Caki2 (cell line): ENCODE data around the gene MSMO1. TPM values are rescaled to one million over a fixed set of nuclear protein-coding genes. Genes with fewer than 3 reads are reported as not detected.
"Not testable (repeated sequence)": the region's sequence is repeated elsewhere in the genome, so short reads cannot be mapped to it uniquely, and the experiment has no call there.

ENCODE experiments used
- DNase-seq: peaks from one replicate; pipeline ENCODE4 v3.0.0-alpha.2; 2015; ENCODE audit warnings: low read depth
- in situ Hi-C: cut with HindIII; loops from 2 replicates; pipeline ENCODE4 v1.10.0; 2016; ENCODE audit warnings: low sequenced_read_pairs, low pct_unique_long_range_greater_than_20kb, mixed read lengths
- total RNA-seq: library from RNA; depleted of rRNA; stranded (reverse); fragments of >200 nt; shearing (Covaris generic); gene quantifications from 2 replicates; pipeline ENCODE4 v1.2.3, GENCODE V29; 2014; ENCODE audit warnings: low replicate concordance; rRNA removed

Gene MSMO1
- total RNA-seq = 141 and 152 TPM in 2 replicates

DNA sequence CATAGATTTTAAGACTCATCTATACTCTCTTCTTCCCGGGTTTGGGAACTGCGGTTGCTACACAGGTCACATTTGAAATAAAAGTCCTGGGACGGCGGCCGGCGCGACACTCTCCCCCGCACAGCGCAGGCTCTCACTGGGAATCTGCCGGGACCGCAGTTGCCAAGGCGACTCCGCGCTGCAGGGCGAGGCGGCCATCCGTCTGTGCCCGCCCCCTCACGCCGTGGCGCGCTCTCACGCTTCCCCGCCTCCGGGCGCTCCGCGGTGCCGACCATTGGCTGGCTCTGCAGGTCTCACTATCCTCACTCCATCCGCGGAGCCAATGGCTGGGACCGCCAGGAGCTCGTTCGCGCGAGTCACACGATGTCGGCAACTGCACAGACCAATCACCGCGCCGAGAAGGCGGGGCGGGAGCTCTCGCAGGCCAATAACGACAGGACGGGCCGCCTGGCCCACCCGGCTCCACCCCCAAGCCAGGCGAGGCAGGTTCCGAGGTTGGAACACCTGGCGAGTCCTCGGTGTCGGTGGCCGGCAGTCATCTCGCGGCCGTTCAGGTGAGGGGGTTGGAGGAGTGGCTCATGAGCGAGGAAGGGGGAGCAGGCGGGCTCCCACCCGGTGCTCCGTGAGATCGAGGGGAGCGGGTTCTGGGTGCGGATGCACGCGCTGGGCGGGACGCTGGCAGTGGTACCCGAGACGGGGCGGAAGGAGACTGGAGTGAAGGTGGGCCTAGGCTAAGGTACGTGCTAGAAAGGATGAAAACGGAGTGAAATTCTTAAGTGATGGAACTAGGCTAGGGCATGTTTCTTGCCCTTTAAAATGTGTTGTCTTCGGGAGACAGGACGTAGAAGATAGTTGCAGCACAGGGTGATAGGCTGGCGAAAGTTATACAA is at the start of gene MSMO1:
Gene MSMO1 (plus strand): TSS at position 459 of the 890 bp plus-strand sequence. CDS start 5,702 bp downstream, outside the sequence.
- peak; percentile 98 for DNase-seq
- in situ Hi-C loops = no loop called here

DNA sequence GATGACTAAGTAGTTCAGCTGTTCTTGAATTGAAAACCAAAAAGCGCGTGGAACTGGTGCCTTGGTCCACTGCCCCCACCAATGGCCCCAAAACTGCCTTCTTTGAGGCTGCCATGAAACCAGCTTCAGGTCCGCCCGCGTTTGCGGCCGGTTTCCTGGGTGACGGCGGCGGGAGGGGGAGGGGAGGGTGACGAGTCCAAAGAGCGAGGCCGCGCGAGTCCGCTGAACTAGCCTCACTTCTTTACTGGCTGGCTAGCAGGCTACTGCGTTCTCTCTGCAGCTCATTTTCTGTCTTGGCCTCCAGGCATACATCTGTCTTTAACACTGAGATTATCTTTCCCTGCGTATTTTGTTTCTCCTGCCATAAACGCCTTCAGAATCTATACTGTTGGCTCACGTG is 47.9 kb upstream of the MSMO1 start:
- DNase-seq = not testable (repeated sequence)

DNA sequence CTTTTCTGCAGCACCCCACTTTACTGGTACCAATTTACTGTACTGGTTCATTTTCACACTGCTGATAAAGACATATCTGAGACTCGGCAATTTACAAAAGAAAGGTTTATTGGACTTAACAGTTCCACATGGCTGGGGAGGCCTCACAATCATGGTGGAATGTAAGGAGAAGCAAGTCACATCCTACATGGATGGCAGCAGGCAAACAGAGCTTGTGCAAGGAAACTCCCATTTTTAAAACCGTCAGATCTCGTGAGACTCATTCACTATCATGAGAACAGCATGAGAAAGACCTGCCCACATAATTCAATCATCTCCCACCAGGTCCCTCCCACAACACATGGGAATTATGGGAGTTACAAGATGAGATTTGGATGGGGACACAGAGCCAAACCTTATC is 42.8 kb upstream of the MSMO1 start:
- not testable (repeated sequence) for DNase-seq

More for the DNA sequence above, 47.9 kb upstream of the MSMO1 start:
- in situ Hi-C loops = not testable (repeated sequence)

DNA sequence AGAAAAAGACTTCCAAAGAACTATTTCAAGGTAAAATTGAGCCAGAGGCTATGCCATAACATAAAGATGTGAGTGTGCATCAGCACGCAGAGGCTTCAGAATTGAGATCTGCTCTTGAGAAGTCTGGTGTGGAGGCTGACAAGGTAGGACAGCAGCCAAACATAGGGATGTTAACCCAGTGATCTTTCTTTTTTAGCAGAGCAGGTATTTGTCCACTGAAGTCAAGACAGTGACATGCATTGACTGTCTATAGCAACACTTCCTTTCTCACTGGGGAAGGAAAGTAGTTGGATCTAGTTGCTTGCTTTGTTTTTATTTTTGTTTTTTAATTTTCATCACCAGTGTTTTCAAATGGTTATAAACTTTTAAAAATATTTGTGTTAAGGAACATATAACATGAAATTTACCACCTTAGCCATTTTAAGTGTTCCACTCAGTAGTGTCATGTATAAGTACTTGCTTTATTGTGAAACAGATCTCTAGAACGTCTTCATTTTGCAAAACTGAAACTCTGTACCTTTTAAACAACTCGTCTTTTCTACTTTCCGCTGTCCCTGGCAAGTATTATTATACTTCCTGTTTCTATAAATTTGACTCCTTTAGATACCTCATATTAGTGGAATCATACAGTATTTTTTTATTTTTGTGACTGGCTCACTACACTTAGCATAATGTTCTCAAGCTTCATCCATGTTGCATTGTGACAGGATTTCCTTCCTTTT is 40.7 kb upstream of the MSMO1 start:
- not testable (repeated sequence) for DNase-seq

More for the DNA sequence above, 42.8 kb upstream of the MSMO1 start:
- in situ Hi-C loops = not testable (repeated sequence)

GRCh38 chr4:165288226-165288625 is 39.2 kb upstream of the MSMO1 start:
- in situ Hi-C loops = no loop called here
- DNase-seq = no peak

More for the DNA sequence above, 40.7 kb upstream of the MSMO1 start:
- in situ Hi-C loops = not testable (repeated sequence)

DNA sequence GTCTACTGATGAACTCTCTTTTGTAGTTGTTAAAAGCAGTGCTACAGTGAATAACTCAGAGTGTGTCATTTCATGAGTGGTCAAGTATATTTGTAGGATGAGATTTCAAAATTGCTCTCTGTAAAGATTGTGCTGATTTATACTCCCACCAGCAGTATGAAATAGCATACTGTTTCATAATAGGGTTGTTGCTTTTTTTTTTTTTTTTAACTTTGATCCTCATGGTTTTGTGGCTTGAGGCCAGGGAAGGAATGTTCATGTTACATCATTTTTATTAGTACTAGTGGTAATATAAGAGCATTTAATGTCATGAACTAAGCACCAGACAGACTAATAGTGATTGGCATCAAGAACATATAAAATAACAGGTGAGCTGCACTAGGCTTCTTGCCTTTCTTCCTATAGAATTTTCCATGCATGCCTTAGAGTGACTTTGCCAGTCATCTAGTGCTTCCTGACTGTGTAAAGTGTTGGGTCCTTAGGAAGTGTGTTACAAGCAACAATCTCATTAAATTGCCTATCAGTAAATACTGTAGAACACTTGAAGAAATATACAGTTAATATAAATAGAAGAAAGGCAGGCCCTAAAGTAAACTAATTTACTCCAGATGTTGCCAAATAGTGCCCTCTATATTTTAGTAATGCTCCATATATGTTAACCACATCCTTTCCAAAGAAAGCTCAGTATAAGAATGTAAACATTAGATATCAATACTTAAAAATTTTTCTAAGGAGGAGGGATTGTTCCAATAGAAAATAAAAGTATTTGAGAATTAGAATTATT is 38.6 kb upstream of the MSMO1 start:
- in situ Hi-C loops = no loop called here
- DNase-seq = peak; percentile 2

- DNase-seq = no peak
- in situ Hi-C loops = no loop called here
These were observed 38.1 kb upstream of the MSMO1 start for GRCh38 chr4:165289423-165289785.

DNA sequence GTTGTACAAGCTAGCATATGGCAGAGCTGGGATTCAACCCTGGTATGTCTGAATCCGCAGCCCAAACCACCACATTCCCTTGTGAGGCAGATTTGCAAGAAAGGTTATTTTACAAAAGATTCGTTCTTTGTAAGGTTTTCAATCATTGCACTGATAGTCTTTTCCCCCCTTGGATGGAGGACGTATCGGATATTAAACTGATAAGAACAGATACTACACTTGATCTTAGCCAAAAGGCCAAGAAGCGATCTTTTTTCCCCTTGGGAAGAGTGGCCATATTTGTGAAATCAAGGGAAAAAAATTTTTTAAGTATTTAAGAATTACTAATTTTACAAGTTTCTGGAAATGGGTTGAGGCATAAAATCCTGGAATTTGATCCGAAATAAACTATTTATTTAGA is 34.4 kb upstream of the MSMO1 start:
- no peak for DNase-seq
- in situ Hi-C loops = no loop called here

DNA sequence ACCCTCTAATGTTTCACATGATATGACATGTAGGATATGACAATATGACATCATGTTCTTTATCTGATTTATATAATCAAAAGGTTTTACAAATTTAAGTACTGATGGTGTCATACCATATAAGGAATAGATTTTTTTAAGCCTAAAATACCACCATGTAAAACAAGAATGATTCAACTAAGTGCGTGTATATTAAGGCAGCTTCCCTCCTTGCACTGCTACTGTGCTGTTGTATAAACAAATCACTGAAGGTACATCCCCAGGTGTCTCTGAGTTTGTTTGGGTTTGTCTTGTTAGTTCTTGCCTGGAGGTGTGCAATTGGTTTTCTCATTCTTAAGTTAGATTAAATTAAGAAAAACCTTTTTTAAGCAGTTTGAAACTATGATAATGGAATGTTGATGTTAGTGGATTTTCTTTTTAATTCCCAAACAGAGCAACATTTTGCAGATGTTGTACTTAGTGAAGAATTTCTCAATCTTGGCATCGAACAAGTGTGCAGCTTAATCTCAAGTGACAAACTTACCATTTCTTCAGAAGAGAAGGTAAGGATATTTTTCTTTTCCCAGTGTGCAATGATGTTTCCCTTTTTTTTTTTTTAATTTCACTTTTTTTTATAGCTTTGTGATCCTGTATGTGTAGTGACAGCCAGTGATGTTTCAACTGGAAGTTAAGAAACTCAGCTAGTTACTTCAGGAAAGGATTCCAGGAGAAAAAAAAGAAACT is 33.4 kb upstream of the MSMO1 start:
- in situ Hi-C loops = no loop called here
- no peak for DNase-seq

- in situ Hi-C loops = no loop called here
- no peak for DNase-seq
These were observed 32.6 kb upstream of the MSMO1 start for GRCh38 chr4:165294907-165295306.

GRCh38 chr4:165297626-165298025 is 29.8 kb upstream of the MSMO1 start:
- DNase-seq = no peak
- in situ Hi-C loops = no loop called here

DNA sequence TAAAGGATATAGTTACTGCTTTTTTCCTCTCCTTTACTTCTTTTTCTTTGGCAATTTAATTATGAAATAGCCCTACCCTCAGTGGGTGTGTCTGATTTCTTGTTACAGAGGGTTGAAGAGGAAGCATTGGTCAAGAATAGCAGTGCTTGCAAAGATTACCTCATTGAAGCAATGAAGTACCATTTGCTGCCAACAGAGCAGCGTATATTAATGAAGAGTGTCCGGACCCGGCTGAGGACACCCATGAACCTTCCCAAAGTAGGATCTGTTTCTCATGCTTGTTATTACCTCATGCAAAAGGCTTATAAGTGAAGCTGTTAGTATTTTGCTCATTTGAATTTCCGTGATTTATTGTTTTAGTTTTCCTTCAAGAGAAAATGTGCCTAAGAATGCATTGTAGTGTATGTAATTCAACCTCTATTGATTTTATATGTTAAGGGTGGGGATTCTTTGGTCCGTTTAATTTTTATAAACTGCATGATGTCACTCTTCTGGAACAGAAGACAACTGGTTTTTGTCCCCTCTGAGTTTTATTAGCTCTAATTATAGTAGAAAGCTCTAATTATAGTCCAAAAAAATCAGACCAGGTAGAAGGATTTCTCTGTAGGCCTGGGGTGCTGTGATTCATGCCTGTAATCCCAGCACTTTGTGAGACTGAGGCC is 27.9 kb upstream of the MSMO1 start:
- in situ Hi-C loops = no loop called here
- DNase-seq = no peak

DNA sequence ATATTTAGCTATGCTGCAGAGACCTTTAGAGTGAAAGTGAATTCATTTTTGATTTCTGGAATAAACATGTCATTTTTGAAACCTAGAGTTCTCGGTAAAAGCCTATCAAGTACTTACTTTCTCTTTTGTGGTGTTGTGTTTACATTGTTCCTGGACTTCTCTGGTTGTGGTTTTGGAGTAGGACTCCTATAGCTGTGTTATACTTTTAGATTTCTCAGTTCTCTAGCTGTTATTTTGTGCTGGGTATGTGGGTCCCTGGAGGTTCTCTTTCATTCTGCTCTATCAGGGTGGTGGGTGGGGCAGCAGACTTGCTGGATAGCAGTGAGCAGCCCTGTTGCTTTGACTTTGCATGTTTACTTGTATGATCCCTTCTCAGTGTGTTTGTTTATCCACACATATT is 25.6 kb upstream of the MSMO1 start:
- in situ Hi-C loops = no loop called here
- no peak for DNase-seq

- no peak for DNase-seq
- in situ Hi-C loops = no loop called here
These were observed 24.8 kb upstream of the MSMO1 start for GRCh38 chr4:165302658-165303057.

GRCh38 chr4:165308166-165308565 is 19.3 kb upstream of the MSMO1 start:
- in situ Hi-C loops = no loop called here
- DNase-seq = no peak

DNA sequence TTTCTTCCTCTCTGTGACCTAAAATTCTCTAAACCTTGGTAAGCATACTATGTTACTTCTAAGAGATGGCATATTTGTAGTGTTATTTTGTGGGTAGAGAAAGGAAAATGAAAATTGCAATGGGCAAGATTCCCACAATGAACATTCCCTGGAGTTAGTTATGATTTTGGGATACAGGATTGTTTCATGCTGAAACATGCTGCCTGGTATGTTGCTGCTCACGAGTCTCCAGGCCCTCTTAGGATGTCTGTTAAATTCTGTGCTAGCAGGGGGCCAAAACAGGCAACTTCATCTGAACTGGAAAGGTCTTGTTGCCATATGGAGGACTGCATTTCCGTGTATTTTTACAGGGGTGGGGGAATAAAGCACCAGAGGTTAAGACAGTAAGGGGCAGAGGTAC is 18.9 kb upstream of the MSMO1 start:
- DNase-seq = no peak
- in situ Hi-C loops = no loop called here

DNA sequence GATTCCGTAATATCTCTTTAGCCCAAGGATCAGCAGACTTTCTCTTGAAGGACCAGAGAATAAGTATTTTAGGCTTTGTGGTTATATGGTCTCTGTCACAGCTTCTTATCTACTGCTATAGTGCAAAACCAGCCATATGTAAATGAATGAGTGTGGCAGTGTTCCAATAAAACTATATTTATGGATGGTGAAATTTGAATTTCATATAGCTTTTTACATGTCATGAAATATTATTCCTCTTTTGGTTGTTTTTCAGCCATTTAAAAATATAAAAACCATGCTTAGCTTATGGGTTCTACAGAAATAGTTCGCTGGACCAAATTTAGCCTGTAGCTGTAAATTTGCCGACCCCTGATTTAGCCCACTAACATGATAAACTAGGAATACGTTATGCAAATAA is 18.0 kb upstream of the MSMO1 start:
- no peak for DNase-seq
- in situ Hi-C loops = no loop called here

DNA sequence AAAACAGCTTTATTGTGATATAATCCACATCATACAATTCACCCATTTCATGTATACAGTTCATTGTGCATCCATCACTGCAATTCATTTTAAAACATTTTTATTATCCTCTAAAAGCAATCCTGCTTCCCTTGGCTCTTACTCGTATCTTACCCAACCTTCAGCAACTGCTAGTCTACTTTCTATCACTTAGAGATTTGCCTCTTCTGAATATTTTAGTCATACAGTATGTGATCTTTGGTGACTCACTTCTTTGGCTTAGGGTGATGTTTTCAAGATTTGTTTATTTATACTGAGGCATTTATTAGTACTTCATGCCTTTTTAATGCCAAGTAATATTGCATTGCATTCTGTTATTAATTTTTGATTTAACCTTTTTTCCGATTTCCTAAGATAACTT is 15.0 kb upstream of the MSMO1 start:
- no peak for DNase-seq
- in situ Hi-C loops = no loop called here
